Central memory CD4-positive, alpha-beta T cell (primary cell): ENCODE measurements around the gene JMY.

Experiments used
- DNase-seq: peaks from one replicate; pipeline ENCODE4 v3.0.0; 2022
- total RNA-seq, 3 experiments: gene quantifications; one replicate each; lab custom pipeline; 2026; lab: John Stamatoyannopoulos, UW

JMY gene, protein sequence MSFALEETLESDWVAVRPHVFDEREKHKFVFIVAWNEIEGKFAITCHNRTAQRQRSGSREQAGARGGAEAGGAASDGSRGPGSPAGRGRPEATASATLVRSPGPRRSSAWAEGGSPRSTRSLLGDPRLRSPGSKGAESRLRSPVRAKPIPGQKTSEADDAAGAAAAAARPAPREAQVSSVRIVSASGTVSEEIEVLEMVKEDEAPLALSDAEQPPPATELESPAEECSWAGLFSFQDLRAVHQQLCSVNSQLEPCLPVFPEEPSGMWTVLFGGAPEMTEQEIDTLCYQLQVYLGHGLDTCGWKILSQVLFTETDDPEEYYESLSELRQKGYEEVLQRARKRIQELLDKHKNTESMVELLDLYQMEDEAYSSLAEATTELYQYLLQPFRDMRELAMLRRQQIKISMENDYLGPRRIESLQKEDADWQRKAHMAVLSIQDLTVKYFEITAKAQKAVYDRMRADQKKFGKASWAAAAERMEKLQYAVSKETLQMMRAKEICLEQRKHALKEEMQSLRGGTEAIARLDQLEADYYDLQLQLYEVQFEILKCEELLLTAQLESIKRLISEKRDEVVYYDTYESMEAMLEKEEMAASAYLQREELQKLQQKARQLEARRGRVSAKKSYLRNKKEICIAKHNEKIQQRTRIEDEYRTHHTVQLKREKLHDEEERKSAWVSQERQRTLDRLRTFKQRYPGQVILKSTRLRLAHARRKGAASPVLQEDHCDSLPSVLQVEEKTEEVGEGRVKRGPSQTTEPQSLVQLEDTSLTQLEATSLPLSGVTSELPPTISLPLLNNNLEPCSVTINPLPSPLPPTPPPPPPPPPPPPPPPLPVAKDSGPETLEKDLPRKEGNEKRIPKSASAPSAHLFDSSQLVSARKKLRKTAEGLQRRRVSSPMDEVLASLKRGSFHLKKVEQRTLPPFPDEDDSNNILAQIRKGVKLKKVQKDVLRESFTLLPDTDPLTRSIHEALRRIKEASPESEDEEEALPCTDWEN
- 31.3 to 281 (median 107) reads per million in 3 experiments for total RNA-seq

- peak; percentile 82 for DNase-seq
Observed at GRCh38 chr5:79235634-79236361, at the start of gene JMY. Gene JMY, plus strand, starts transcription at chr5:79236131. Its CDS starts 520 bp downstream, at chr5:79236651.

DNA sequence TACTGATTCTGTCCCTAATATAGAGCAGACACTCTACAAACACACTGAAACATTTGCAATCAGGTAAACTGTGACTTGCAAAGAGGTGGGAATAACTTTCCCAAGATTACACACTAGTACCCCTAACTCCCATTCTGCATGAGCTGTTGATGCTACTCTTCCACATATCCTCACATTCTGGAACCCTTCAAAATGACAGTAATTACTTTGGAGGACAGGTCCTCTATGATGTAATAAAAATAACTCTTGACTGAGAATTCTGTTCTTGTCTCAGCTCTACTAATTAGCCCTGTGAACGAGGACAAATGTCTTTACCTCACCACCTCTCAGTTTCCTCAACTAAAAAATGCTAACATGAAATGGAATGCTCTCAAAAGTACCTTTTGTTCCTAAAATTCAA is 49.5 kb upstream of the JMY start:
- no peak for DNase-seq

DNA sequence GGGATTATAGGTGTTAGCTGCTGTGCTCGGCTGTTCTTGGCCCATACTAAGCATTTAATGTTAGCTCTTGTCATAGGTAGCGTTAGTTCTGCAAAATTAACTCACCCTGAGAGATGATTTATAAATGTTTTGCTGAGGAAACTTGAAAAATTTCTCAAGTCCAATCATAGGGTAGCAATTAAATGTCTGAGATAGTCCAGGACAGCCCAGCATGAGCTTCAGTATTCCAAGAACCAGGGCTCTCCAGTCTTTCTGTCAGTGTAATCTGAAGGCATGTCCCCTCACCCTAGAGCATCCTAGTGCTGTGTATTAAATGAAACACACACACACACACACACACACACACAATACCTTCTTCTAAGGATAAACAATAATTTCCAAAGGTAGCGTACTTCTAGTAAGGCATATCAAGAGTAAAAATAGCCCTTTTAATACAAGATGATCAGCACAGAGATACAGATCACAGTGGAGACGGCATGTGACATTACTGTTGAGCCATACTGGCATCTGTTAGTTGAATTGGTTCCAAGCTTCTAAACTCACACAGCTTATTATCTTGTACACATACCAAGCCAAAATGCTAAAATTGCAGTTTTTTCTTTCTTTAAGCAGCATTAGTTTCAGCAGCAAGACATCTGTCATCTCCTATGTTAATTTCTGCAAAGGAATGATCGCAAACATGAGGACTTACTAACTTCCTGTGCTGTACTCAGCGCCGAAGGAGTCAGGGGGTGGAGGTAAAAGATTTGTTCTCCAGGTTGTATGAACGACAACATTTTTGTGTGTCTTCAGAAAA is 46.3 kb upstream of the JMY start:
- no peak for DNase-seq

DNA sequence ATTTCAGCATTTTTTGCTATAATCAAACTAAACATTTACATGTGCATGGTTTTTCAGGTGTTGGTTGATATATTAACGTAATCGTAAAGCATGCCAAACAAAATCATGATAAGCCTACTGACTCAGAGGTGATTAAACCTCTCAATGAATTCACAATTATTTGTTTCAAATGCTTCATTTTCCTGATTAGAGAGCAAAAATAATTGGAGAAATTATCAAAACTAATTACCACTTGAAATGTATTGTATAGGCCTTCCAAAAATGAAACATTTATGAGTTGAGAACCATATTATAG is 45.7 kb upstream of the JMY start:
- no peak for DNase-seq

DNA sequence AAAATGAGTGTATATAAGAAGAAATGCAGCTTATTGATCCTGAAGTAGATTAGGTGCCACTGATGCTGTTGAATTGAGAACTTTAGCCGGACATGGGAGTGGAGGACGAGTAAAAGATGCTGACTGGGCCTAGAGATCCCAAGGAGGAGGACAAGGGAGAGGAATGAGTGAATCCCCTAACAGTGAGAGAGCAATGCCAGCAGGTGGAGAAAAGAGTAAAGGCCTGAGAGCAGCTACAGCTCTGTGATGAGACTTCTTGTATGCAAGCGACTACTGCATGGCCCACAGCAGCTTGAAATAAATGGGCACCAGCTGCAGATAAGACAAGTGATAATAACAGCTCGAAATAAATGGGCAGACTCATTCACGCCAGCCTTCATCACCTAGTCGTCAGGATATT is 44.5 kb upstream of the JMY start:
- no peak for DNase-seq

DNA sequence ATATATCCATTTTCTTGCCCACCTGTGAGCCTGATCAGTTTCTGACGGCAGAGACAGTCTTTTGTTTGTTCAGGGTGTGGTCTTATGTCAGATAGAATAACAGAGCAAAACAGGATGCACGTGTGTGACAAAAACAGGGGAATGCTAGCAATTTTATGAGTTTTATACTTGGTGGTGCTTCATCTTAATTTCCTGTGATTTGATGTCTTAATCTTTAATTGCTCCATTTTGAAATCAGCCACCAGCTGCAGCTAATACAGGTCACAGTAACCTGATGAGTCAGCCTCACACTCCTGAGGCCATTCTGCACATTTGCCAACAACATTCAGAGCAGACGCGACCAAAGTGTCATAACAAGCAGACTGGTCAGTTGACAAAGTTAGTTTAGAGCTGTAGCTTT is 42.3 kb upstream of the JMY start:
- DNase-seq, result no peak

- no peak for DNase-seq
Observed at GRCh38 chr5:79200573-79201183, 35.3 kb upstream of the JMY start.

- no peak for DNase-seq
Observed at GRCh38 chr5:79201206-79201605, 34.7 kb upstream of the JMY start.

DNA sequence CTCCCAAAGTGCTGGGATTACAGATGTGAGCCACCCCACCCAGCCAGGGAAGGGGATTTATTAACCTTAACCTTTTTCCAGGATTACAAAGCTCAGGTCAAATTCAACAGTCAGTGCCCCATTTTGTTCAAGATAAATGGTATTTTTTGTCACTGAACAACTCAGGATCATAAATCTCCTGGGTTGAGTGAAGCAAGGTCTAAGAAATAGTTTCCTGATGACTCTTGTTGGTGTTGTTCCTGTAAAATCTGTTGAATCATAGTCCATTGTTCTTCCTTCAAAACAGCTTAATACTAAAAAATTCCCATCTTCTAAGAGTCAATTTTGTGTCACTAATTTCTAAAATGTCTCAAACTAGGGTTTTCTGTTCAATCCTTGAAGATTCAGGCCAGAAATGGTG is 33.9 kb upstream of the JMY start:
- DNase-seq, result no peak

- DNase-seq, result no peak
Observed at GRCh38 chr5:79205965-79206364, 30.0 kb upstream of the JMY start.

GRCh38 chr5:79206541-79206940 is 29.4 kb upstream of the JMY start:
- no peak for DNase-seq

DNA sequence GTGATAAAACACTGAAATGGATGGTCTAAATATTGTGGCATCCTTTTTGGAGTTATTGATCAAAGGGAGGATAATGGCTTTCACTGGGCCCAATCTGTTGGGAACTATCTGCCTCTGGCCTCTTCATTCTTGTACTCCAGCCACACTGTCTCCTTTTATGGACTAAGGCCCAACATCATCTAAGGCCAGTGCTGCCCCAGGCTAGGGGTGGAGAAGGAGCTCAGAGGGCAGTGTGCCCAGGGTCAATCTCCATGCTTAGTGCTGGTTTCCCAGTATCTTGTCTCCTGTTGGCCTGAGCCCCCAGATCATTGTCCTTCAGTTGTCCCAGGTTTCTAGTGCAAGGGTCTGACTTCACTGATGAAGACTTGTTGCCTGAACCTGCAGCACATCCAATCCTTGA is 26.4 kb upstream of the JMY start:
- no peak for DNase-seq

GRCh38 chr5:79224286-79224984 is 11.5 kb upstream of the JMY start:
- no peak for DNase-seq

GRCh38 chr5:79225026-79225425 is 10.9 kb upstream of the JMY start:
- DNase-seq, result no peak

DNA sequence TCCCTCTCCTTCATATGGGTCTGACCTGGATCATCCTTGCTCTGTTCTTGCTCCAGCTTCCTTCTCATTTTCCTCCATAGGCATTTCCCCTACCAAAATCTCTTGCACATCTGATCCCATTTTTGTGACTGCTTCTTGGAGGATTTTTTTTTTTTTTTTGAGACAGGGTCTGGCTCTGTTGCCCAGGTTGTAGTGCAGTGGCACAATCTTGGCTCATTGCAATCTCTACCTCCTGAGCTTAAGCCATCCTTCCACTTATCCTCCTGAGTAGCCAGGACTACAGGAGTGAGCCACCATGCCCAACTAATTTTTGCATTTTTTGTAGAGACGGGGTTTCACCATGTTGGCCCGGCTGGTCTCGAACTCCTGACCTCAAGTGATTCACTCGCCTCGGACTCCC is 10.5 kb upstream of the JMY start:
- no peak for DNase-seq

- DNase-seq, result no peak
Observed at GRCh38 chr5:79227484-79228025, 8.4 kb upstream of the JMY start.

- peak; percentile 73 for DNase-seq
Observed at GRCh38 chr5:79229357-79230174, 6.4 kb upstream of the JMY start.

DNA sequence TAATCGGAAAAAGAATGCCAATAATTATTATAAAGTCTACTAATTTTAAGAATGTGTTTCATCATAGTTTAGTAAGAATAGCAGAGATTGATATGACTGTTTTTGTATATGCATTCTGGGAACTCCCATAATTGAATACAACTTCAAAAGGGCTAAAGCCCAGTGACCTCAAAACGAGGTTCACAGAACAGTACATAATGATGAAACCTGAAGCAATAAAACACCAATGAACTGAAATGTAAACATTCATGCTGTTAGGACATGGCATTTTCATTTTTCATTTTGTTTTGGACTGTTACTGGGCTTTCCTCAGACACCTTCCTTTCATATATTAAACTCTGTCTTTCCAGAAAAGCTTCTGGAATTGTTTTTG is 684 bp upstream of the JMY start:
- peak; percentile 13 for DNase-seq

DNA sequence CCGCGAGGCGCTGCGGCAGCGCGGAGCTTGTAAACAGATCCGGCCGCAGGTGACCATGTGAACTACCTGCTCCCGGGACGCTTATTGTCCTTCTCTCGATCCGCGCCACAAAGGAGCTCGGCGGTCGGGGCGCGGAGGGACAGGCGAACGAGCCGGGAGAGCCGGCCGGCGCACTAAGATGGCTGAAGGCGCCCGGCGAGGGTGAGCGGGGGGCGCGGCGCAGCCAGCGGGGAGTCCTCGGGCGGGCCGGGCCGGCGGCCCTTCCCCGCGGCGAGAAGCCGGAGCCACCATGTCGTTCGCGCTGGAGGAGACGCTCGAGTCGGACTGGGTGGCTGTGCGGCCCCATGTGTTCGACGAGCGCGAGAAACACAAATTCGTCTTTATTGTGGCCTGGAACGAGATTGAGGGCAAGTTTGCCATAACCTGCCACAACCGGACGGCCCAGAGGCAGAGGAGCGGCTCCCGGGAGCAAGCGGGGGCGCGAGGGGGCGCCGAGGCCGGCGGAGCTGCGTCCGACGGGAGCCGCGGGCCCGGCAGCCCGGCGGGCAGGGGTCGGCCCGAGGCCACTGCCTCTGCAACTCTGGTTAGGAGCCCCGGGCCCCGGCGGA is 535 bp downstream of the JMY start:
- no peak for DNase-seq
